Parathyroid adenoma (tissue), 2 donors: ENCODE data around the gene ZNF768.
A peak's percentile ranks its signal among the peaks of the same experiment; 100 is the strongest.

Experiments
- H2AFZ ChIP-seq: fragments of 300-600 bp; sonication (generic); one replicate; pipeline ENCODE4 v1.7.0; 2017; ENCODE audit warnings: antibody characterized with exemption, mild to moderate bottlenecking
- H3K27ac ChIP-seq: fragments of 300-600 bp; sonication (generic); one replicate; pipeline ENCODE4 v1.7.0; 2017
- H3K27me3 ChIP-seq: fragments of 300-600 bp; sonication (generic); one replicate; pipeline ENCODE4 v1.7.0; 2017; ENCODE audit warnings: low read length; ENCODE audit not compliant: control insufficient read depth, insufficient read depth
- H3K36me3 ChIP-seq: fragments of 300-600 bp; sonication (generic); one replicate; pipeline ENCODE4 v1.7.0; 2017; ENCODE audit warnings: low read length; ENCODE audit not compliant: control insufficient read depth, insufficient read depth
- H3K4me1 ChIP-seq: fragments of 300-600 bp; sonication (generic); one replicate; pipeline ENCODE4 v1.7.0; 2017; ENCODE audit warnings: control low read depth
- H3K4me2 ChIP-seq: fragments of 300-600 bp; sonication (generic); one replicate; pipeline ENCODE4 v1.7.0; 2017; ENCODE audit warnings: low read length
- H3K4me3 ChIP-seq: fragments of 300-600 bp; sonication (generic); one replicate; pipeline ENCODE4 v1.7.0; 2017; ENCODE audit warnings: low read depth, low read length
- H3K79me2 ChIP-seq: fragments of 300-600 bp; sonication (generic); one replicate; pipeline ENCODE4 v1.7.0; 2017; ENCODE audit warnings: control low read depth
- H3K9ac ChIP-seq: fragments of 300-600 bp; sonication (generic); one replicate; pipeline ENCODE4 v1.7.0; 2017; ENCODE audit warnings: mild to moderate bottlenecking
- H3K9me3 ChIP-seq: fragments of 300-600 bp; sonication (generic); one replicate; pipeline ENCODE4 v1.7.0; 2017; ENCODE audit warnings: low read length; ENCODE audit not compliant: control insufficient read depth
- TF ChIP-seq, protein P1 (sequence below): fragments of 300-600 bp; sonication (generic); IDR thresholded peaks from one replicate; pipeline ENCODE4 v1.7.0; 2017; ENCODE audit warnings: antibody characterized with exemption, mild to moderate bottlenecking
- donor health status: primary hyperparathyroidism.

Gene ZNF768

GRCh38 chr16:30533146-30533522 is 6.8 kb upstream of the ZNF768 start:
- Histone ChIP-seq H3K4me1 (peaks cover 12% of the 10 kb centered on the region), H3K27ac (no peak overlapping the region), H3K9me3 (no peaks in the 10 kb centered on the region), H3K4me3 (no peak overlapping the region), H3K27me3 (no peaks in the 10 kb centered on the region), H3K79me2 (peaks cover 12% of the 10 kb centered on the region), H3K9ac (no peak overlapping the region), H3K4me2 (no peak overlapping the region), H3K36me3 (no peaks in the 10 kb centered on the region), H2AFZ (no peak overlapping the region)
- TF ChIP-seq, protein P1, sequence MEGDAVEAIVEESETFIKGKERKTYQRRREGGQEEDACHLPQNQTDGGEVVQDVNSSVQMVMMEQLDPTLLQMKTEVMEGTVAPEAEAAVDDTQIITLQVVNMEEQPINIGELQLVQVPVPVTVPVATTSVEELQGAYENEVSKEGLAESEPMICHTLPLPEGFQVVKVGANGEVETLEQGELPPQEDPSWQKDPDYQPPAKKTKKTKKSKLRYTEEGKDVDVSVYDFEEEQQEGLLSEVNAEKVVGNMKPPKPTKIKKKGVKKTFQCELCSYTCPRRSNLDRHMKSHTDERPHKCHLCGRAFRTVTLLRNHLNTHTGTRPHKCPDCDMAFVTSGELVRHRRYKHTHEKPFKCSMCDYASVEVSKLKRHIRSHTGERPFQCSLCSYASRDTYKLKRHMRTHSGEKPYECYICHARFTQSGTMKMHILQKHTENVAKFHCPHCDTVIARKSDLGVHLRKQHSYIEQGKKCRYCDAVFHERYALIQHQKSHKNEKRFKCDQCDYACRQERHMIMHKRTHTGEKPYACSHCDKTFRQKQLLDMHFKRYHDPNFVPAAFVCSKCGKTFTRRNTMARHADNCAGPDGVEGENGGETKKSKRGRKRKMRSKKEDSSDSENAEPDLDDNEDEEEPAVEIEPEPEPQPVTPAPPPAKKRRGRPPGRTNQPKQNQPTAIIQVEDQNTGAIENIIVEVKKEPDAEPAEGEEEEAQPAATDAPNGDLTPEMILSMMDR = no peak

DNA sequence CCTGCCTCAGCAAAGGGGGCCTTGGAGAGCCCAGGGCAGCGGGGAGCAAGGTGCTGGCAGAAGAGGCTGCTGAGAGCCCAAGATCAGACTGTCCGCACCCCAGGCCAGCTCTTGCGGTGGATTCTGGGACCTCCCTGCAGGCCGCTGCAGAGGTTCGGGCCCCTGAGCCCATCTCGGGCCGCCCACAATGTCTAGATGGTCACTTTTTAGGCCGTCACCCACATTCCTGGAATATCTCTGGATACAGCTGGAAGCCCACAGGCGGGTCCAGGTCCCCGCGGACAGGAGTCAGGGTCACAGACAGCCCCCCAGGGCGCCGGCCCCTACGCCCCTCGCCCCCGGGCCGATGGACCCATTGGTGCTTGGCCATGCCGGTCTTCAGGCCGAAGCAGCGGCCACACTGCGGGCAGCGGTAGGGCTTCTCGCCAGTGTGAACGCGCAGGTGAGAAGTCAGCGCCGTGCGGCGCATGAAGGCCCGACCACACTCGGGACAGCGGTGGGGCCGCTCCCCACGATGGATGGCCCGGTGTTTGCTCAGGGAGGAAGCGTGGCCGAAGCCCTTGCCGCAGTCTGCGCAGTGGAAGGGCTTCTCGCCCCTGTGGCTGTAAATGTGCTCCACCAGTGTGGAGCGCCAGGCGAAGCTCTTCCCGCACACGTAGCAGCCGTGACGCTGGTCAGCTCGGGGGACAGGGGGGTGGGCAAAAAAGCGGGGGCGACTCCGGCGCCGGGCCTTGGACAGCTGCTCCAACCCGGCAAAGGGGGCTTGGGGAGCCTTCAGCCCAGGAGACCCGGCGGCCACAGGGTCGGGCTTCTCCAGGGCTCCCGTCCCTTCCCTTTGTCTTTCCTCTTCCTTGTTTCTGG is 6.1 kb upstream of the ZNF768 start:
- Histone ChIP-seq H3K79me2 (peaks cover 12% of the 10 kb centered on the region), H2AFZ (no peak overlapping the region), H3K36me3 (no peaks in the 10 kb centered on the region), H3K27ac (no peak overlapping the region), H3K9ac (no peak overlapping the region), H3K27me3 (no peaks in the 10 kb centered on the region), H3K4me2 (no peak overlapping the region), H3K4me3 (no peak overlapping the region), H3K4me1 (peaks cover 19% of the 10 kb centered on the region), H3K9me3 (no peaks in the 10 kb centered on the region)
- TF ChIP-seq, protein P1 = no peak

DNA sequence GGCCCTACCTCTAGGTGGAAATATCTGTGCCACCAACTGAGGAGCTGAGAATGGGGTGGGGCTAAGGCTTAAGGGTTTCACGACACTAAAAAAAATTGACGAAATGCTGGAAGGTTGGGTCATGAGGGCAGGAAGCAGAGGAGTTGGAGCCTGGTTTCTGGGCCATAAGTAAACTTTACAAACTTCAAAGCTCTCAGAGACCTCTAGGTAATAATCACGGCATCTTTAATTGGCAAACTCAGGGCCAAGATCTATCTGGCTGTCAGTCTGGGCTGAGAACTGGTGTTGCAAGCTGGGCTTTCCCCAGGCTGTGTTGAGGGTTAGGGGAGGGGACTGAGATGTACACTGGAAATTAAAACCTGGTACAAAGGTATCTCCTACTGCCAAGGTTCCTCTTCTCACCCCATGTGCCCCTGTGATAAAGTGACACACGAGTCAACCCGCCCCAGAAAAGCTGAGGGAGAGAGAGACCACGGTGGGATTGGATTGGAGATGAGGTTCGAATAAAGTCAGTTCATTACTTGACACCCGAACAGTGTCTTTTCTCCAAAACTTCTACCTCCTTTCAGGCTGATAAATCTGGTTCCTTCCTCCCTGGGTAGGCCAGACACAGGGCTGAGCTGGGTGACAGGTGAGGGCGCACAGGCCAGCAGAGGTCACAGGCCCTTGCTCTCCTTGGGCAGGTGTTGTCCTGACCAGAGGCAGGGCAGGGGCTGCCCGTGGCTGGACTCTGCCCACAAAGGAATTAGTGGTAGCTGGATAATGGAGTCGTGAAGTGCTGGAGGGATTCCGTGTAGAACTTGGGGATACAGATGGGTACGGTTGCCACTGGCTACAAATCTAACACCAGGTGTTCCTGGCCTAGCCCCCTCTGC is 4.0 kb upstream of the ZNF768 start:
- H3K4me3 ChIP-seq = no peak overlapping the region
- no peaks in the 10 kb centered on the region for H3K36me3 ChIP-seq
- TF ChIP-seq, protein P1 = no peak
- H3K27ac ChIP-seq = no peak overlapping the region
- H3K79me2 ChIP-seq = peaks cover 12% of the 10 kb centered on the region
- no peak overlapping the region for H3K9ac ChIP-seq
- peaks cover 15% of the 10 kb centered on the region for H3K4me1 ChIP-seq
- no peak overlapping the region for H3K4me2 ChIP-seq
- H3K27me3 ChIP-seq = no peaks in the 10 kb centered on the region
- no peaks in the 10 kb centered on the region for H3K9me3 ChIP-seq
- H2AFZ ChIP-seq = no peak overlapping the region

GRCh38 chr16:30528799-30529457 is 2.6 kb upstream of the ZNF768 start:
- Histone ChIP-seq H3K4me2 (no peak overlapping the region), H3K4me1 (peaks cover 11% of the 10 kb centered on the region), H3K79me2 (peaks cover 12% of the 10 kb centered on the region), H3K36me3 (no peaks in the 10 kb centered on the region), H3K9me3 (no peaks in the 10 kb centered on the region), H3K27me3 (no peaks in the 10 kb centered on the region), H3K4me3 (no peak overlapping the region), H2AFZ (no peak overlapping the region), H3K27ac (peak overlapping the region; percentile 15), H3K9ac (no peak overlapping the region)
- TF ChIP-seq, protein P1 = no peak
